ENCODE results near the gene TUFM.
"Not testable (repeated sequence)": the region's sequence is repeated elsewhere in the genome, so short reads cannot be mapped to it uniquely, and the experiment has no call there.

TUFM gene

DNA sequence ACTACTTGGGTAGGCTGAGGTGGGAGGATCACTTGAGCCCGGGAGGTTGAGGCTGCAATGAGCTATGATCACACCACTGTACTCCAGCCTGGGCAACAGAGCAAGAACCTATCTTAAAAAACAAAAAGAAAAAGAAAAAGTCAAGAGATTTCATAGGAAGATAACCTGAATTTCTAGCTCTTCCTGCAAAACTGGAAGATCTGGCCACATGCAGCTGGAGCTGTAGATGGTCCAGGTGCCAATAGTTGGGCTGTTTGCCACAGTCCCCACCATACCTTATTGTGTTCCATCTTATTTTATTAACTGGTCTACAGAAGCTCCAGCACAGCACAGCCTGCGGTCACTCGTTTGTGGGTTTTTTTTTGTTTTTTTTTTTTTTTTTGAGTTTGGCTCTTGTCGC, 47.1 kb upstream of the TUFM start (continued):
- TF ChIP-seq PATZ1 (CRISPR knock-in tag; IDR thresholded peaks at IDR 0.05; ENCODE audit: borderline replicate concordance): no peak
- TF ChIP-seq ESRRG (CRISPR knock-in tag; IDR thresholded peaks at IDR 0.05): no peak
- TF ChIP-seq, protein P1, sequence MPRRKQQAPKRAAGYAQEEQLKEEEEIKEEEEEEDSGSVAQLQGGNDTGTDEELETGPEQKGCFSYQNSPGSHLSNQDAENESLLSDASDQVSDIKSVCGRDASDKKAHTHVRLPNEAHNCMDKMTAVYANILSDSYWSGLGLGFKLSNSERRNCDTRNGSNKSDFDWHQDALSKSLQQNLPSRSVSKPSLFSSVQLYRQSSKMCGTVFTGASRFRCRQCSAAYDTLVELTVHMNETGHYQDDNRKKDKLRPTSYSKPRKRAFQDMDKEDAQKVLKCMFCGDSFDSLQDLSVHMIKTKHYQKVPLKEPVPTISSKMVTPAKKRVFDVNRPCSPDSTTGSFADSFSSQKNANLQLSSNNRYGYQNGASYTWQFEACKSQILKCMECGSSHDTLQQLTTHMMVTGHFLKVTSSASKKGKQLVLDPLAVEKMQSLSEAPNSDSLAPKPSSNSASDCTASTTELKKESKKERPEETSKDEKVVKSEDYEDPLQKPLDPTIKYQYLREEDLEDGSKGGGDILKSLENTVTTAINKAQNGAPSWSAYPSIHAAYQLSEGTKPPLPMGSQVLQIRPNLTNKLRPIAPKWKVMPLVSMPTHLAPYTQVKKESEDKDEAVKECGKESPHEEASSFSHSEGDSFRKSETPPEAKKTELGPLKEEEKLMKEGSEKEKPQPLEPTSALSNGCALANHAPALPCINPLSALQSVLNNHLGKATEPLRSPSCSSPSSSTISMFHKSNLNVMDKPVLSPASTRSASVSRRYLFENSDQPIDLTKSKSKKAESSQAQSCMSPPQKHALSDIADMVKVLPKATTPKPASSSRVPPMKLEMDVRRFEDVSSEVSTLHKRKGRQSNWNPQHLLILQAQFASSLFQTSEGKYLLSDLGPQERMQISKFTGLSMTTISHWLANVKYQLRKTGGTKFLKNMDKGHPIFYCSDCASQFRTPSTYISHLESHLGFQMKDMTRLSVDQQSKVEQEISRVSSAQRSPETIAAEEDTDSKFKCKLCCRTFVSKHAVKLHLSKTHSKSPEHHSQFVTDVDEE (CRISPR knock-in tag; IDR thresholded peaks at IDR 0.05): no peak
- TF ChIP-seq OSR1 (CRISPR knock-in tag; IDR thresholded peaks at IDR 0.05): no peak
- no peak for TF ChIP-seq ZNF70 (CRISPR knock-in tag; IDR thresholded peaks at IDR 0.05)
- no peak for TF ChIP-seq TCF4 (CRISPR knock-in tag; IDR thresholded peaks at IDR 0.05; ENCODE audit: borderline replicate concordance)
- TF ChIP-seq ZFP3 (CRISPR knock-in tag; IDR thresholded peaks at IDR 0.05): no peak

DNA sequence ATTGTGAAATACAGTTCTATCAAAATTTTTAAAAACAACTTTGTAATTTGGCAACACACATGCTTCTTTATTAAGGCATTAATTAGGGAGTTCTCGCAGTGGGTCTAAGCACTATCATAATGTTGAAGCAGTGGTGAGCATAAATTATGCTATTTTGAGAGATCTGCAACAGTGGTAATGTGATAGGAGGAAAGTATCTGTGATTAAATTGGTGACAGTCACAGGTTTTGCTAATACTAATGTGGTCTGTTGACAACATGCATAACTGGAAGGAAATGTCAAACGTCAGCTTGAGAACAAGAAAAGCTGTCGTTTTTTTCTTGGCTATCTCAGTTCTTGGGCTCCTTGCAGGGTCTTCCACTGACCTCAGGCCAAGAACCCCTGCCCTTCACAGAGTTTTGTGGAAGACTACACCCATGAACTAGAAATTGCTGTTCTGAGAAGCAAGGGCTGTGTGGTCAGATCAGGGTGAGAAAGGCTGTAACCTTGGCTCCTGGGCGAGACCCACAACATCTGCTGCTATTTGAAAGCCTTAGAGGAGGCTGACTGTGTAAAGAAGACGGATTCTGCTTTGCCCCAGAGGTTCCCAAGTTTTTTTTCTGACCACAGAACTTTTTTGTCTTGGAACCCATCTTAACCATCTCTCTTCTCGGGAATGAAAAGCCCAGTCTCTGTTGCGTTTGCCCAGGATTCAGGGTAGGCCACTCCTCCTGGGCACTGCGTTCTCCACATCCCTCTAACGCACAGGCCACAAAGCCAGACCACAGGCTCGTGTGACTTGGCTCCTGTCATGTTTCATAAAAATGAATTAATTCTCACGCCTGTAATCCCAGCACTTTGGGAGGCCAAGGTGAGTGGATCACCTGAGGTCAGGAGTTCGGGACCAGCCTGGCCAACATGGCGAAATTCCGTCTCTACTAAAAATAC, 46.1 kb upstream of the TUFM start:
- no peak for ATAC-seq
- TF ChIP-seq GLIS3 (CRISPR knock-in tag; IDR thresholded peaks at IDR 0.05) (no peak), CSDC2 (CRISPR knock-in tag; IDR thresholded peaks at IDR 0.05) (no peak), PATZ1 (CRISPR knock-in tag; IDR thresholded peaks at IDR 0.05; ENCODE audit: borderline replicate concordance) (no peak), ZNF565 (CRISPR knock-in tag; conservative IDR thresholded peaks at IDR 0.05; ENCODE audit: low read depth) (no peak), PPARA (CRISPR knock-in tag; IDR thresholded peaks at IDR 0.05; ENCODE audit: borderline replicate concordance) (no peak), ZNF70 (CRISPR knock-in tag; IDR thresholded peaks at IDR 0.05) (no peak)
- TF ChIP-seq, protein P2, sequence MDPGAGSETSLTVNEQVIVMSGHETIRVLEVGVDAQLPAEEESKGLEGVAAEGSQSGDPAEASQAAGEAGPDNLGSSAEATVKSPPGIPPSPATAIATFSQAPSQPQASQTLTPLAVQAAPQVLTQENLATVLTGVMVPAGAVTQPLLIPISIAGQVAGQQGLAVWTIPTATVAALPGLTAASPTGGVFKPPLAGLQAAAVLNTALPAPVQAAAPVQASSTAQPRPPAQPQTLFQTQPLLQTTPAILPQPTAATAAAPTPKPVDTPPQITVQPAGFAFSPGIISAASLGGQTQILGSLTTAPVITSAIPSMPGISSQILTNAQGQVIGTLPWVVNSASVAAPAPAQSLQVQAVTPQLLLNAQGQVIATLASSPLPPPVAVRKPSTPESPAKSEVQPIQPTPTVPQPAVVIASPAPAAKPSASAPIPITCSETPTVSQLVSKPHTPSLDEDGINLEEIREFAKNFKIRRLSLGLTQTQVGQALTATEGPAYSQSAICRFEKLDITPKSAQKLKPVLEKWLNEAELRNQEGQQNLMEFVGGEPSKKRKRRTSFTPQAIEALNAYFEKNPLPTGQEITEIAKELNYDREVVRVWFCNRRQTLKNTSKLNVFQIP (CRISPR knock-in tag; IDR thresholded peaks at IDR 0.05; ENCODE audit: borderline replicate concordance, low read depth): no peak

GRCh38 chr16:28890355-28890754, 44.2 kb upstream of the TUFM start:
- not testable (repeated sequence) for ATAC-seq

DNA sequence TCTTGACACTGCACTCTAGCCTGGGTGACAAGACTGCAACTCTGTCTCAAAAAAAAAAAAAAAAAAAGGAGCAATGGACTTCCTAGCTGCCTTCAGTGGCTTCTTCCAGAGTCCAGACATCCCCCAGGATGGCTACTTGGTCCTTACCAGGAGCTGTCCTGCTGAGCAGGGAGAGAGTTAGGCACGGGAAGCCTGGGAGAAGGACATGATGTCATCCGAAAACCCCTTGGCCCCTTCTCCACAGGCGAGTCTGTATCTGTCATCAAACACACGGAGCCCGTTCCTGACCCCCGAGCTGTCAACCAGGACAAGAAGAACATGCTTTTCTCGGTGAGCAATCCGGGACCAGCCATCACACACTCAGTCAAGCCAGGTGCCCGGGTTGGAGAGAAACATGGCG, 40.8 kb upstream of the TUFM start:
- TF ChIP-seq ZNF8 (CRISPR knock-in tag; IDR thresholded peaks at IDR 0.05): no peak
- TF ChIP-seq, protein P1 (CRISPR knock-in tag; IDR thresholded peaks at IDR 0.05): no peak
- TF ChIP-seq ZC3H10 (CRISPR knock-in tag; IDR thresholded peaks at IDR 0.05): no peak
- TF ChIP-seq PATZ1 (CRISPR knock-in tag; IDR thresholded peaks at IDR 0.05; ENCODE audit: borderline replicate concordance): no peak
- TF ChIP-seq BACH2 (CRISPR knock-in tag; IDR thresholded peaks at IDR 0.05; ENCODE audit: borderline replicate concordance): no peak
- no peak for TF ChIP-seq CSDC2 (CRISPR knock-in tag; IDR thresholded peaks at IDR 0.05)
- no peak for TF ChIP-seq GLIS3 (CRISPR knock-in tag; IDR thresholded peaks at IDR 0.05)
- TF ChIP-seq, protein P2 (CRISPR knock-in tag; IDR thresholded peaks at IDR 0.05; ENCODE audit: borderline replicate concordance, low read depth): no peak
- TF ChIP-seq CREB5 (CRISPR knock-in tag; IDR thresholded peaks at IDR 0.05; ENCODE audit: low read depth): no peak
- TF ChIP-seq ZFP30 (CRISPR knock-in tag; IDR thresholded peaks at IDR 0.05): no peak
- no peak for TF ChIP-seq ISL1 (CRISPR knock-in tag; IDR thresholded peaks at IDR 0.05)
- ATAC-seq: no peak

Measured in SK-N-SH treated with all-trans-retinoic acid at 6 μM for 48 hours (cell line).